Coronary artery (tissue), 2 donors: Measurements from ENCODE around the gene AS3MT.
"Not testable (repeated sequence)": the region's sequence is repeated elsewhere in the genome, so short reads cannot be mapped to it uniquely, and the experiment has no call there.

Experiments used
- DNase-seq: peaks from one replicate; pipeline ENCODE4 v3.0.0-alpha.2; 2017; ENCODE audit warnings: low spot score
- H3K27ac ChIP-seq, 2 donors: fragments of 200-600 bp; sonication (generic); one replicate each; pipeline ENCODE4 v1.5.1; 2016 to 2019
- H3K4me3 ChIP-seq: fragments of 200-600 bp; sonication (generic); 2 replicates; pipeline ENCODE4 v1.5.1; 2016; ENCODE audit warnings: mild to moderate bottlenecking, moderate library complexity
- CTCF ChIP-seq: fragments of 200-600 bp; sonication (generic); IDR thresholded peaks from one replicate; pipeline ENCODE4 v1.5.1; 2019; ENCODE audit warnings: antibody characterized with exemption

AS3MT gene

GRCh38 chr10:102832248-102832647 lies 37.0 kb upstream of the AS3MT start:
- no peak for DNase-seq
- no peak for TF ChIP-seq CTCF
- Histone ChIP-seq H3K4me3 (no peak overlapping the region), H3K27ac (no peak overlapping the region)

- DNase-seq, result no peak
- no peak for TF ChIP-seq CTCF
- no peak overlapping the region for H3K4me3 ChIP-seq
- H3K27ac ChIP-seq, result no peak overlapping the region
These were observed 36.3 kb upstream of the AS3MT start for GRCh38 chr10:102832987-102833386.

GRCh38 chr10:102834143-102834542 lies 35.1 kb upstream of the AS3MT start:
- no peak for TF ChIP-seq CTCF
- DNase-seq, result no peak
- no peak overlapping the region for H3K4me3 ChIP-seq
- no peak overlapping the region for H3K27ac ChIP-seq

GRCh38 chr10:102835007-102835482 lies 34.2 kb upstream of the AS3MT start:
- Histone ChIP-seq H3K27ac (no peak overlapping the region), H3K4me3 (no peak overlapping the region)
- peak; percentile 85 for TF ChIP-seq CTCF
- no peak for DNase-seq

GRCh38 chr10:102837230-102837721 lies 32.0 kb upstream of the AS3MT start, which contains the start of gene CYP17A1:
Gene CYP17A1 (minus strand): TSS chr10:102837413. CDS start chr10:102837361, 52 bp downstream.
- no peak within 1 kb of the TSS for H3K27ac ChIP-seq
- DNase-seq, result no peak
- H3K4me3 ChIP-seq, result no peak within 1 kb of the TSS
- TF ChIP-seq CTCF, result no peak

GRCh38 chr10:102838276-102838927 lies 30.9 kb upstream of the AS3MT start:
- DNase-seq, H3K27ac ChIP-seq, H3K4me3 ChIP-seq: not testable (repeated sequence)

- TF ChIP-seq CTCF, result no peak
- no peak overlapping the region for H3K27ac ChIP-seq
These were observed 27.4 kb upstream of the AS3MT start for GRCh38 chr10:102841827-102842345.

GRCh38 chr10:102843139-102843538 lies 26.1 kb upstream of the AS3MT start:
- not testable (repeated sequence) for H3K27ac ChIP-seq, H3K4me3 ChIP-seq, DNase-seq

More at GRCh38 chr10:102841827-102842345, 27.4 kb upstream of the AS3MT start:
- no peak overlapping the region for H3K4me3 ChIP-seq
- no peak for DNase-seq

GRCh38 chr10:102844190-102844776 lies 25.0 kb upstream of the AS3MT start:
- H3K27ac ChIP-seq, H3K4me3 ChIP-seq, DNase-seq: not testable (repeated sequence)
